ENCODE results near the gene ZNF789. TPM values are rescaled to one million over a fixed set of nuclear protein-coding genes. Genes with fewer than 3 reads are reported as not detected.

Gene ZNF789
- total and polyA plus RNA-seq, 9 of the 15 experiments (the other 6 are each of a cell fraction or from before 2014, with no cell fraction given): 6.1 to 57.0 (median 24.8) TPM

DNA sequence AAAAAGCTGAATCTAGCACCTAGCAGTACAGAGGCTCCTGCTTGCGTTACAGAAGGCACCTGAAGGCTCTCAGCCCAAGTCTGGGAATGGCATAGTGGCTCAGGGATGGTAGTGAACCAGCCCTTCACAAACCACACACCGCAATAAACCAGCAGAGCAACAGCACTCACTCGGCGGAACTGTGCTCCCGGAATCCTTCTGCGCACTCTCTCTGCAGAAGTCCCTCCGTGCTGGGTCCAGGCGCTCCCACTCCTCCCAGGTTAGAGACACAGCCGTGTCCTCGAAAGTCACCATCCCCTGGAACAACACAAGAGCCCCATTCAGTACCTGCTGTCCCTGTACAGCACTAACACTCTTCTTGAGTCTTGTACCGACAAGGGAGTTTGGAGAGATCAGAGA lies 25.9 kb downstream of the ZNF789 start (continued):
- TF ChIP-seq, protein P1, sequence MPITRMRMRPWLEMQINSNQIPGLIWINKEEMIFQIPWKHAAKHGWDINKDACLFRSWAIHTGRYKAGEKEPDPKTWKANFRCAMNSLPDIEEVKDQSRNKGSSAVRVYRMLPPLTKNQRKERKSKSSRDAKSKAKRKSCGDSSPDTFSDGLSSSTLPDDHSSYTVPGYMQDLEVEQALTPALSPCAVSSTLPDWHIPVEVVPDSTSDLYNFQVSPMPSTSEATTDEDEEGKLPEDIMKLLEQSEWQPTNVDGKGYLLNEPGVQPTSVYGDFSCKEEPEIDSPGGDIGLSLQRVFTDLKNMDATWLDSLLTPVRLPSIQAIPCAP (CRISPR knock-in tag; IDR thresholded peaks at IDR 0.05; ENCODE audit: borderline replicate concordance): no peak
- TF ChIP-seq, protein P2, sequence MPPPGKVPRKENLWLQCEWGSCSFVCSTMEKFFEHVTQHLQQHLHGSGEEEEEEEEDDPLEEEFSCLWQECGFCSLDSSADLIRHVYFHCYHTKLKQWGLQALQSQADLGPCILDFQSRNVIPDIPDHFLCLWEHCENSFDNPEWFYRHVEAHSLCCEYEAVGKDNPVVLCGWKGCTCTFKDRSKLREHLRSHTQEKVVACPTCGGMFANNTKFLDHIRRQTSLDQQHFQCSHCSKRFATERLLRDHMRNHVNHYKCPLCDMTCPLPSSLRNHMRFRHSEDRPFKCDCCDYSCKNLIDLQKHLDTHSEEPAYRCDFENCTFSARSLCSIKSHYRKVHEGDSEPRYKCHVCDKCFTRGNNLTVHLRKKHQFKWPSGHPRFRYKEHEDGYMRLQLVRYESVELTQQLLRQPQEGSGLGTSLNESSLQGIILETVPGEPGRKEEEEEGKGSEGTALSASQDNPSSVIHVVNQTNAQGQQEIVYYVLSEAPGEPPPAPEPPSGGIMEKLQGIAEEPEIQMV (tag; conservative IDR thresholded peaks at IDR 0.05; ENCODE audit: low read depth): no peak
- no peak for TF ChIP-seq ETV6 (IDR thresholded peaks at IDR 0.05; ENCODE audit: borderline replicate concordance in 1 of 2, low read depth in 2 of 2, low read length in 1 of 2)
- 0 out of 2 replicates have a peak, but pooled peaks have one; percentile 23 for TF ChIP-seq ETV6 (CRISPR knock-in tag; IDR thresholded peaks at IDR 0.05; ENCODE audit: borderline replicate concordance)

DNA sequence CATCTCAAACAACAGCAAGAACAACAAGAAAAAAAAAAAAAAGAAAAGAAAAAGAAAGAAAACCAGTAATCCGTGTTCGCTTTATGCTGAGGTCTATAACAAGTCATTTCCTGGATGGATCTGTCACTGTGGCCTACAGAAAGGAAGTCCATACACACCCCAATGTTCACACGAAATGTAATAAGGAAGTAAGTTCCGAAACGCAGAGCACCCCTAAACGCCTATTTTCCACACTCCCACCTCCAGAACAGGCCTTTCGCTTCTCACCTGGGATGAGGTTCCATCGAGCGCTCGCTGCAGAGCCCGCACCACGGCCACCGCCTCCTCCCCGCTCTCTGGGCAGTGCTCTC lies 26.7 kb downstream of the ZNF789 start:
- FAIRE-seq (no peak), DNase-seq (ENCODE audit: extremely low read depth in 1 of 4, low spot score in 3 of 4) (no peak), ATAC-seq (no peak; the same call in 2 of the 3 replicates)
- Histone ChIP-seq H3K4me2 (ENCODE audit: insufficient read depth, low read length) (peak overlapping the region; percentile 93), H3K9me3 (replicated peaks; ENCODE audit: control insufficient read depth, insufficient read depth, low read depth, low read length) (peaks cover 12% of the 10 kb centered on the region), H2AFZ (ENCODE audit: low read depth, low read length) (peak overlapping the region; percentile 87), H3K27ac (ENCODE audit: extremely low read depth, low read depth, low read length) (peak overlapping the region; percentile 87), H3K4me1 (replicated peaks in 1 of 2; ENCODE audit: control insufficient read depth in 2 of 2, insufficient read depth in 2 of 2, low read length in 2 of 2) (peaks cover 5 to 26% of the 10 kb centered on the region in 2 experiments; a peak in 3 of 5 replicates), H3K79me2 (ENCODE audit: control insufficient read depth, insufficient read depth, low read length) (peaks cover 50% of the 10 kb centered on the region), H4K20me1 (replicated peaks; ENCODE audit: control insufficient read depth, insufficient read depth, low read length) (peaks cover 20% of the 10 kb centered on the region), H3K27me3 (ENCODE audit: control insufficient read depth in 2 of 2, insufficient read depth in 2 of 2, low read length in 2 of 2) (no peaks in the 10 kb centered on the region), H3K36me3 (ENCODE audit: control insufficient read depth, insufficient read depth, low read length) (peaks cover 44% of the 10 kb centered on the region), H3K9ac (ENCODE audit: insufficient read depth in 1 of 2, low read depth in 2 of 2, low read length in 2 of 2) (peak overlapping the region; percentile 84 to 99), H3K9me1 (ENCODE audit: control insufficient read depth, insufficient read depth, low read length) (peaks cover 3% of the 10 kb centered on the region), H3K4me3 (peak overlapping the region; percentile 97)
- in situ Hi-C loops (cut with MboI): no loop called here
- CTCF ChIA-PET (ENCODE audit: low intra/inter-chr PET ratio): interaction anchor here (0.7 kb wide), 1 partner anchor 336 kb away, joined by 3 read pairs; no protein-coding TSS in a partner anchor
- intact Hi-C loops (cut with micrococcal nuclease): no loop called here
- TF ChIP-seq, protein P3, sequence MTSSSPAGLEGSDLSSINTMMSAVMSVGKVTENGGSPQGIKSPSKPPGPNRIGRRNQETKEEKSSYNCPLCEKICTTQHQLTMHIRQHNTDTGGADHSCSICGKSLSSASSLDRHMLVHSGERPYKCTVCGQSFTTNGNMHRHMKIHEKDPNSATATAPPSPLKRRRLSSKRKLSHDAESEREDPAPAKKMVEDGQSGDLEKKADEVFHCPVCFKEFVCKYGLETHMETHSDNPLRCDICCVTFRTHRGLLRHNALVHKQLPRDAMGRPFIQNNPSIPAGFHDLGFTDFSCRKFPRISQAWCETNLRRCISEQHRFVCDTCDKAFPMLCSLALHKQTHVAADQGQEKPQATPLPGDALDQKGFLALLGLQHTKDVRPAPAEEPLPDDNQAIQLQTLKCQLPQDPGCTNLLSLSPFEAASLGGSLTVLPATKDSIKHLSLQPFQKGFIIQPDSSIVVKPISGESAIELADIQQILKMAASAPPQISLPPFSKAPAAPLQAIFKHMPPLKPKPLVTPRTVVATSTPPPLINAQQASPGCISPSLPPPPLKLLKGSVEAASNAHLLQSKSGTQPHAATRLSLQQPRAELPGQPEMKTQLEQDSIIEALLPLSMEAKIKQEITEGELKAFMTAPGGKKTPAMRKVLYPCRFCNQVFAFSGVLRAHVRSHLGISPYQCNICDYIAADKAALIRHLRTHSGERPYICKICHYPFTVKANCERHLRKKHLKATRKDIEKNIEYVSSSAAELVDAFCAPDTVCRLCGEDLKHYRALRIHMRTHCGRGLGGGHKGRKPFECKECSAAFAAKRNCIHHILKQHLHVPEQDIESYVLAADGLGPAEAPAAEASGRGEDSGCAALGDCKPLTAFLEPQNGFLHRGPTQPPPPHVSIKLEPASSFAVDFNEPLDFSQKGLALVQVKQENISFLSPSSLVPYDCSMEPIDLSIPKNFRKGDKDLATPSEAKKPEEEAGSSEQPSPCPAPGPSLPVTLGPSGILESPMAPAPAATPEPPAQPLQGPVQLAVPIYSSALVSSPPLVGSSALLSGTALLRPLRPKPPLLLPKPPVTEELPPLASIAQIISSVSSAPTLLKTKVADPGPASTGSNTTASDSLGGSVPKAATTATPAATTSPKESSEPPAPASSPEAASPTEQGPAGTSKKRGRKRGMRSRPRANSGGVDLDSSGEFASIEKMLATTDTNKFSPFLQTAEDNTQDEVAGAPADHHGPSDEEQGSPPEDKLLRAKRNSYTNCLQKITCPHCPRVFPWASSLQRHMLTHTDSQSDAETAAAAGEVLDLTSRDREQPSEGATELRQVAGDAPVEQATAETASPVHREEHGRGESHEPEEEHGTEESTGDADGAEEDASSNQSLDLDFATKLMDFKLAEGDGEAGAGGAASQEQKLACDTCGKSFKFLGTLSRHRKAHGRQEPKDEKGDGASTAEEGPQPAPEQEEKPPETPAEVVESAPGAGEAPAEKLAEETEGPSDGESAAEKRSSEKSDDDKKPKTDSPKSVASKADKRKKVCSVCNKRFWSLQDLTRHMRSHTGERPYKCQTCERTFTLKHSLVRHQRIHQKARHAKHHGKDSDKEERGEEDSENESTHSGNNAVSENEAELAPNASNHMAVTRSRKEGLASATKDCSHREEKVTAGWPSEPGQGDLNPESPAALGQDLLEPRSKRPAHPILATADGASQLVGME (CRISPR knock-in tag; IDR thresholded peaks at IDR 0.05): 0 out of 2 replicates have a peak, but pooled peaks have one; percentile 8
- TF ChIP-seq POLR3G (IDR thresholded peaks at IDR 0.05; ENCODE audit: extremely low read depth, insufficient read length, insufficient replicate concordance) (no peak), TOE1 (IDR thresholded peaks at IDR 0.05; ENCODE audit: borderline replicate concordance) (no peak), TOE1 (CRISPR knock-in tag; IDR thresholded peaks at IDR 0.05; ENCODE audit: borderline replicate concordance, low read depth) (no peak), SMARCE1 (IDR thresholded peaks at IDR 0.05) (peak; percentile 35; the same call in 1 of the 2 replicates)
- TF ChIP-seq, protein P4, sequence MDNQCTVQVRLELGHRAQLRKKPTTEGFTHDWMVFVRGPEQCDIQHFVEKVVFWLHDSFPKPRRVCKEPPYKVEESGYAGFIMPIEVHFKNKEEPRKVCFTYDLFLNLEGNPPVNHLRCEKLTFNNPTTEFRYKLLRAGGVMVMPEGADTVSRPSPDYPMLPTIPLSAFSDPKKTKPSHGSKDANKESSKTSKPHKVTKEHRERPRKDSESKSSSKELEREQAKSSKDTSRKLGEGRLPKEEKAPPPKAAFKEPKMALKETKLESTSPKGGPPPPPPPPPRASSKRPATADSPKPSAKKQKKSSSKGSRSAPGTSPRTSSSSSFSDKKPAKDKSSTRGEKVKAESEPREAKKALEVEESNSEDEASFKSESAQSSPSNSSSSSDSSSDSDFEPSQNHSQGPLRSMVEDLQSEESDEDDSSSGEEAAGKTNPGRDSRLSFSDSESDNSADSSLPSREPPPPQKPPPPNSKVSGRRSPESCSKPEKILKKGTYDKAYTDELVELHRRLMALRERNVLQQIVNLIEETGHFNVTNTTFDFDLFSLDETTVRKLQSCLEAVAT (IDR thresholded peaks at IDR 0.05): no peak
- POLR2A ChIA-PET: interaction anchor here (0.6 to 1.4 kb wide), 5 partner anchors 9 to 53 kb away, joined by 3 to 8 read pairs (median 4); partner anchors contain the start of gene FAM200A
- 0% methylated on average over 14 of the region's 14 CpGs for WGBS (ENCODE audit: insufficient coverage, low coverage, missing lambda C conversion rate)
- BruUV-seq (replicated peaks): no TSS peak

All from K562 (cell line).